Measurements from ENCODE around the gene CCDC102A.

Gene CCDC102A

GRCh38 chr16:57498031-57498430 is 38.3 kb downstream of the CCDC102A start:
- no peak for TF ChIP-seq CTCF (conservative IDR thresholded peaks at IDR 0.05; ENCODE audit: low read length)
- no peak overlapping the region for H3K4me3 ChIP-seq (ENCODE audit: low read length)
- no peak for DNase-seq (ENCODE audit: low read depth)

GRCh38 chr16:57497121-57497520 is 39.2 kb downstream of the CCDC102A start:
- no peak for DNase-seq (ENCODE audit: low read depth)
- no peak overlapping the region for H3K4me3 ChIP-seq (ENCODE audit: low read length)
- TF ChIP-seq CTCF (conservative IDR thresholded peaks at IDR 0.05; ENCODE audit: low read length) = no peak

GRCh38 chr16:57493767-57494166 is 42.6 kb downstream of the CCDC102A start:
- no peak overlapping the region for H3K4me3 ChIP-seq (ENCODE audit: low read length)
- no peak for TF ChIP-seq CTCF (conservative IDR thresholded peaks at IDR 0.05; ENCODE audit: low read length)
- DNase-seq (ENCODE audit: low read depth) = no peak

GRCh38 chr16:57489229-57489628 is 47.1 kb downstream of the CCDC102A start:
- no peak for TF ChIP-seq CTCF (conservative IDR thresholded peaks at IDR 0.05; ENCODE audit: low read length)
- DNase-seq (ENCODE audit: low read depth) = no peak
- H3K4me3 ChIP-seq (ENCODE audit: low read length) = no peak overlapping the region

GRCh38 chr16:57486858-57487834 is 49.2 kb downstream of the CCDC102A start:
- peak overlapping the region; percentile 83 for H3K4me3 ChIP-seq (ENCODE audit: low read length)
- no peak for TF ChIP-seq CTCF (conservative IDR thresholded peaks at IDR 0.05; ENCODE audit: low read length)
- DNase-seq (ENCODE audit: low read depth) = no peak

- peak within 1 kb of the TSS; percentile 83 for H3K4me3 ChIP-seq (ENCODE audit: low read length)
- TF ChIP-seq CTCF (conservative IDR thresholded peaks at IDR 0.05; ENCODE audit: low read length) = no peak
- DNase-seq (ENCODE audit: low read depth) = peak; percentile 60
Observed at GRCh38 chr16:57485916-57486857, 50.2 kb downstream of the CCDC102A start, which contains the start of gene DOK4. Gene DOK4 (minus strand): TSS chr16:57486493. CDS start chr16:57479507, 6,986 bp downstream.
